ENCODE measurements around the gene SUN5. TPM values are rescaled to one million over a fixed set of nuclear protein-coding genes. Genes with fewer than 3 reads are reported as not detected.
"Not testable (repeated sequence)": the region's sequence is repeated elsewhere in the genome, so short reads cannot be mapped to it uniquely, and the experiment has no call there.

The SUN5 gene
- total RNA-seq, 2 experiments from 2014 or later, result not detected

DNA sequence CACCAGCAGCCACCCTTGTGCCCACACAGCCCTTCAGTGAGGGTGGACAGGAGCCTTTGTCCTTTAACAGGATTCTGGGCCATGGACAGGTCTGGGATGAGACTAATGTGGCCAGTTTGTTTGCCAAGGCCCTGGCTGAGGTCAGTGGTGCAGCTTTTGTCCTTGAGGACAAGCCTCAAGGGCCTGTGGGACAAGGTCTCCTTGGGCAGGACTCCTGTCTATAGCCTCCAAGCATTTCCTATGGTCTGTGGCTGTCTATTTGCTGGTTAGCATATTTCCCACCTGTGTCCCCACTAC lies 44.1 kb downstream of the SUN5 start:
- H3K9me3 Mint-ChIP-seq, result peaks cover 20% of the 10 kb centered on the region
- no peak for ATAC-seq
- no peak for DNase-seq
- no peak overlapping the region for H3K4me3 Mint-ChIP-seq
- CTCF ChIA-PET, result interaction anchor here (1.1 to 2.2 kb wide), 2 partner anchors 10 to 14 kb away, joined by 3 to 5 read pairs; no protein-coding TSS in a partner anchor
- H3K36me3 Mint-ChIP-seq (ENCODE audit: low read depth), result peaks cover 6% of the 10 kb centered on the region
- H3K27me3 Mint-ChIP-seq, result no peaks in the 10 kb centered on the region
- no peak overlapping the region for H3K27ac Mint-ChIP-seq
- POLR2A ChIA-PET, result interaction anchor here (0.9 kb wide), 1 partner anchor 36 kb away, joined by 3 read pairs; no protein-coding TSS in a partner anchor
- TF ChIP-seq, protein P1, sequence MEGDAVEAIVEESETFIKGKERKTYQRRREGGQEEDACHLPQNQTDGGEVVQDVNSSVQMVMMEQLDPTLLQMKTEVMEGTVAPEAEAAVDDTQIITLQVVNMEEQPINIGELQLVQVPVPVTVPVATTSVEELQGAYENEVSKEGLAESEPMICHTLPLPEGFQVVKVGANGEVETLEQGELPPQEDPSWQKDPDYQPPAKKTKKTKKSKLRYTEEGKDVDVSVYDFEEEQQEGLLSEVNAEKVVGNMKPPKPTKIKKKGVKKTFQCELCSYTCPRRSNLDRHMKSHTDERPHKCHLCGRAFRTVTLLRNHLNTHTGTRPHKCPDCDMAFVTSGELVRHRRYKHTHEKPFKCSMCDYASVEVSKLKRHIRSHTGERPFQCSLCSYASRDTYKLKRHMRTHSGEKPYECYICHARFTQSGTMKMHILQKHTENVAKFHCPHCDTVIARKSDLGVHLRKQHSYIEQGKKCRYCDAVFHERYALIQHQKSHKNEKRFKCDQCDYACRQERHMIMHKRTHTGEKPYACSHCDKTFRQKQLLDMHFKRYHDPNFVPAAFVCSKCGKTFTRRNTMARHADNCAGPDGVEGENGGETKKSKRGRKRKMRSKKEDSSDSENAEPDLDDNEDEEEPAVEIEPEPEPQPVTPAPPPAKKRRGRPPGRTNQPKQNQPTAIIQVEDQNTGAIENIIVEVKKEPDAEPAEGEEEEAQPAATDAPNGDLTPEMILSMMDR (IDR thresholded peaks at IDR 0.05), result no peak
- intact Hi-C loops (cut with micrococcal nuclease), result no loop called here
- H3K4me1 Mint-ChIP-seq (ENCODE audit: low read depth), result peaks cover 15% of the 10 kb centered on the region

DNA sequence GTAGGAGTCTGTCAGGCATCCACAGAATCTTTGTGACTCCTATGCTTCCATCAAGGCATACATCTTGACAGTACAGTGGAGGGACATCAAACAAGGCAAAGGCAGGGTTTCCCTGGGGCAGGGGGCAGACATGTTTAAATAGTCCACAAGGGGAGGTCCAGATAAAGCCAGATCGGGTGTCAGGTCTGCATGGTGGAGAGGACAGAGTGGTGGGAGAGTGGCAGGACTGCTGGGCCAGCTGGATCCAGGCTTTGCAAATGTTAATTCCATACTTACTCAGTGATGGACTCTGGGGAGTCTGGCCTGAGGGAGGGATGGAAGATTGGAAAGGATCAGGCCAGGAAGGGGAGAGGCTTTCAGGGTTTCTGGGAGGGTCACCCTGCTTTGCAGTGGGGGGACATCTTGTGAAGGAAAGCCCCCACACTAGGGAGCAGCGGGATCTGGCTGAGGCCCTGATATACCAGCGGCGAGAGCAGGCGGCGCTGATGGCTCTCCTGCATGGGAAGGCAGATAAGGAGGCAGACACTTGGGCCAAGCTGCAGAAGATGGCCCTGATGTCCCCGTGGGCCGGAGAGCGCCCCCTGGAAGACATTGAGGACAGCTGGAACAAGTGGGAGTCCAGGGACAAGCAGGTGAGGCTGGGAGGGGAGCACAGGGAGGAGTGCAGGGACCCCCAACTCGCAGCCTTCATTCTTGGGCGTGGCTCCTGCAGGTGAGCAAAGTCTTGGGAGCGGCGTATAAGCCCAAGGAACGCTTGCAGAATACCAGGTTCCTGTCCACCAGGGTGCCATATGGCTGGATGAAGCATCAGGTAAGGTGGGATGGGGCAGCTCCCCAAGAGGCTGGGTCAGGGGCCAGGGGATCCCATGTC lies 44.6 kb downstream of the SUN5 start:
- CTCF ChIA-PET, result interaction anchor here (1.1 to 2.2 kb wide), 2 partner anchors 9 to 13 kb away, joined by 3 to 5 read pairs; no protein-coding TSS in a partner anchor
- no peak overlapping the region for H3K27ac Mint-ChIP-seq
- H3K27me3 Mint-ChIP-seq, result no peaks in the 10 kb centered on the region
- peaks cover 6% of the 10 kb centered on the region for H3K36me3 Mint-ChIP-seq (ENCODE audit: low read depth)
- intact Hi-C loops (cut with micrococcal nuclease), result no loop called here
- no peak overlapping the region for H3K4me3 Mint-ChIP-seq
- H3K9me3 Mint-ChIP-seq, result peaks cover 23% of the 10 kb centered on the region
- DNase-seq (no peak), ATAC-seq (no peak)
- H3K4me1 Mint-ChIP-seq (ENCODE audit: low read depth), result peaks cover 14% of the 10 kb centered on the region
- POLR2A ChIA-PET, result no interaction called here
- TF ChIP-seq, protein P1 (IDR thresholded peaks at IDR 0.05), result no peak

DNA sequence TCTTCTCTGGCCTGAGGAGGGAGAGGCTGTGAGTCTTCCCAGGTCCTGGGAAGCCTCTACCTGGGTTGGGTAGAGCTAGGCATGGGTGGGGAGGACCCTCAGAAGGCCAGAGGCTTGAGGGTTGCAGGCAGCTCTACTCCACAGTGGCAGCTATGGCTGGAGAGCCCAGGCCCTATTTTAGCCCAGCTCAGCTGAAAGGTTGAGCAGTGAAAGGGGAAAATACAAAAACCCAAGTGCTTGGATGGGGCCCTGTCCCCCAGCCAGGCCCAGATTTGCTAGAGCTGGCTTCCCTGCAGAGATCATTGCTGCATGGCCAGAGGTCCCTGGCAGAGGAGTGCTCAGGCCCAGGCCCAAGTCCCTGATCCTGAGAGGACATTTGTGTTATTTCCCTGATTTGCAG lies 45.7 kb downstream of the SUN5 start:
- DNase-seq (no peak), ATAC-seq (no peak)
- H3K36me3 Mint-ChIP-seq (ENCODE audit: low read depth), result peaks cover 6% of the 10 kb centered on the region
- H3K27ac Mint-ChIP-seq, result no peak overlapping the region
- CTCF ChIA-PET, result interaction anchor here (1.0 to 1.1 kb wide), 2 partner anchors 13 to 46 kb away, joined by 3 to 6 read pairs; no protein-coding TSS in a partner anchor
- intact Hi-C loops (cut with micrococcal nuclease), result no loop called here
- POLR2A ChIA-PET, result interaction anchor here (0.6 kb wide), 1 partner anchor 17 kb away, joined by 3 read pairs; no protein-coding TSS in a partner anchor
- peaks cover 27% of the 10 kb centered on the region for H3K9me3 Mint-ChIP-seq
- peaks cover 9% of the 10 kb centered on the region for H3K4me1 Mint-ChIP-seq (ENCODE audit: low read depth)
- no peak overlapping the region for H3K4me3 Mint-ChIP-seq
- TF ChIP-seq, protein P1 (IDR thresholded peaks at IDR 0.05), result no peak
- no peaks in the 10 kb centered on the region for H3K27me3 Mint-ChIP-seq

DNA sequence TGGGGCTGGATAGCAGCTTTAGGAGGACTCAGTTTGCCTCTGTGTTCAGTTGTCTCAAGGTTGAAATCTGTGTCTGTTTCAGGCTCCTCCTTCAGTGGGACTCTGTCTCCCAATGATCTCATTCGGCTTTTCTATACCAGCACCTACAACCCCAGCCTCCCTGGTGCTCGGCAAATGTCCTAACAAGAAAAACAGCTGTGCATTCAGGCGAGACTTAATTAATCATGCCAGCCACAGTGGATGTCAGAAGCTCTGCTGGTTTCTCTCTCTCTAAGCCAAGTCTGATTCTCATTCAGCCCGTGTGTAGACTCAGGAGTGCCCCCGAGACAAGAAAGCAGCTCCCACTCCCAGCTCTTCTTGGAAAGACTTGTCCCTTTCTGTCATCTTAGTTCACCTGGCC lies 46.8 kb downstream of the SUN5 start:
- H3K4me1 Mint-ChIP-seq (ENCODE audit: low read depth), result no peaks in the 10 kb centered on the region
- TF ChIP-seq, protein P1 (IDR thresholded peaks at IDR 0.05), result no peak
- peaks cover 27% of the 10 kb centered on the region for H3K9me3 Mint-ChIP-seq
- H3K36me3 Mint-ChIP-seq (ENCODE audit: low read depth), result peaks cover 6% of the 10 kb centered on the region
- DNase-seq (no peak), ATAC-seq (no peak)
- no peak overlapping the region for H3K27ac Mint-ChIP-seq
- CTCF ChIA-PET, result interaction anchor here (0.7 to 1.1 kb wide), 2 partner anchors 12 to 48 kb away, joined by 3 to 6 read pairs; no protein-coding TSS in a partner anchor
- POLR2A ChIA-PET, result interaction anchor here (1.2 kb wide), 1 partner anchor 10 kb away, joined by 3 read pairs; no protein-coding TSS in a partner anchor
- H3K27me3 Mint-ChIP-seq, result no peaks in the 10 kb centered on the region
- H3K4me3 Mint-ChIP-seq, result no peak overlapping the region
- intact Hi-C loops (cut with micrococcal nuclease), result no loop called here

DNA sequence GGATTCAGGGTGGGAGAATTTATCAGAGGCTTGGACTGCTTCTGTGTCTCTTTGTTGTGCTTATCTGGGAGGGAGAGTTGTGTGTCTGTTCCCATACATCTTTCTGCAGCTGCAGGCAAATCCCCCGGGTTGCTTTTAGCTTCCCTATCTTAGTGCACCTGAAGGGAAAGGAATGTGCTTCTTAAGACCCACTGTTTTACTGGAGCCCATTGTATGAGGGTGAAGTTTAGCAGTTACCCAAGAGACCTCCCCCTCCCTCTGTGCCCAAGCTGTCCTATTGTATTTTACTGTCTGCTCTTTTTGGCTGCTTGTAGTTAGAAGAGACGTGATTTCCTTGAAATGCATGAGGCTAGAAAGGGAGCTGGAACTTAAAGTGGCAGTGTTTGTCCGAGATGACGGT lies 53.7 kb downstream of the SUN5 start:
- intact Hi-C loops (cut with micrococcal nuclease); ATAC-seq; H3K27ac Mint-ChIP-seq; H3K27me3 Mint-ChIP-seq; DNase-seq; H3K36me3 Mint-ChIP-seq (ENCODE audit: low read depth); H3K9me3 Mint-ChIP-seq; H3K4me3 Mint-ChIP-seq: not testable (repeated sequence)
- ChIA-PET CTCF (interaction anchor here (1.2 to 2.4 kb wide), 4 partner anchors 10 to 161 kb away, joined by 3 to 8 read pairs (median 4); partner anchors contain the start of gene SUN5), POLR2A (interaction anchor here (0.9 kb wide), 1 partner anchor 94 kb away, joined by 3 read pairs; no protein-coding TSS in a partner anchor)
- H3K4me1 Mint-ChIP-seq (ENCODE audit: low read depth), result peaks cover 33% of the 10 kb centered on the region

Data from activated CD8-positive, alpha-beta T cell treated with anti-CD3 and anti-CD28 coated beads for 36 hours (primary cell).